Large intestine (tissue), 3 donors: ENCODE data around the gene DOCK2. TPM values are rescaled to one million over a fixed set of nuclear protein-coding genes. Genes with fewer than 3 reads are reported as not detected.

Experiments used
- DNase-seq, 2 donors: peaks; one replicate each; pipeline versions ENCODE4 v3.0.0 to v3.0.0-alpha.2; 2013
- H3K27ac ChIP-seq: one replicate; pipeline ENCODE4 v1.5.1; 2013; ENCODE audit warnings: low read length
- H3K27me3 ChIP-seq: 2 replicates; pipeline ENCODE4 v1.6.1; 2013; ENCODE audit warnings: low read length; ENCODE audit not compliant: control insufficient read depth, insufficient read depth
- H3K36me3 ChIP-seq: 2 replicates; pipeline ENCODE4 v1.6.1; 2013; ENCODE audit warnings: low read length; ENCODE audit not compliant: control insufficient read depth, insufficient read depth
- H3K4me1 ChIP-seq: one replicate; pipeline ENCODE4 v1.6.1; 2013; ENCODE audit warnings: low read length; ENCODE audit not compliant: control insufficient read depth, insufficient read depth
- H3K4me3 ChIP-seq: one replicate; pipeline ENCODE4 v1.5.1; 2013; ENCODE audit warnings: low read length
- H3K9me3 ChIP-seq: one replicate; pipeline ENCODE4 v1.6.1; 2013; ENCODE audit warnings: mild to moderate bottlenecking, low read depth, low read length, moderate library complexity; ENCODE audit not compliant: control insufficient read depth
- WGBS: methylation state at CpG from one replicate; pipeline ENCODE4 v1.1.5; 2013; ENCODE audit warnings: low lambda C conversion rate; ENCODE audit not compliant: insufficient coverage; 5-methylcytosine and 5-hydroxymethylcytosine counted together
- polyA plus RNA-seq: library from polyadenylated mRNA; unstranded; fragments of 120-200 nt; gene quantifications from one replicate; pipeline ENCODE4 v1.2.1, GENCODE V29; 2013

Gene DOCK2
- polyA plus RNA-seq, 1 donor, result 6.2 TPM

- Histone ChIP-seq H3K9me3 (no peaks in the 10 kb centered on the region), H3K27ac (no peak overlapping the region), H3K4me3 (no peak overlapping the region), H3K4me1 (no peaks in the 10 kb centered on the region), H3K36me3 (no peaks in the 10 kb centered on the region), H3K27me3 (no peaks in the 10 kb centered on the region)
- WGBS, result 87% methylated on average over 4 of the region's 5 CpGs
- no peak for DNase-seq
Measured at GRCh38 chr5:169700611-169701010, 63.5 kb downstream of the DOCK2 start.

GRCh38 chr5:169701910-169702451 lies 64.9 kb downstream of the DOCK2 start:
- WGBS, result 37% methylated on average over 2 of the region's 8 CpGs
- no peaks in the 10 kb centered on the region for H3K27me3 ChIP-seq
- H3K36me3 ChIP-seq, result no peaks in the 10 kb centered on the region
- DNase-seq, result no peak
- no peak overlapping the region for H3K4me3 ChIP-seq
- no peaks in the 10 kb centered on the region for H3K9me3 ChIP-seq
- no peaks in the 10 kb centered on the region for H3K4me1 ChIP-seq
- H3K27ac ChIP-seq, result no peak overlapping the region

GRCh38 chr5:169702693-169703481 lies 65.8 kb downstream of the DOCK2 start:
- Histone ChIP-seq H3K36me3 (no peaks in the 10 kb centered on the region), H3K27me3 (no peaks in the 10 kb centered on the region), H3K27ac (no peak overlapping the region), H3K9me3 (no peaks in the 10 kb centered on the region), H3K4me3 (no peak overlapping the region), H3K4me1 (no peaks in the 10 kb centered on the region)
- WGBS, result no CpG with 5 or more reads among the region's 7 CpGs
- DNase-seq, result no peak

- 80% methylated on average over 1 of the region's 2 CpGs for WGBS
- H3K4me1 ChIP-seq, result no peaks in the 10 kb centered on the region
- no peaks in the 10 kb centered on the region for H3K9me3 ChIP-seq
- H3K27ac ChIP-seq, result no peak overlapping the region
- H3K4me3 ChIP-seq, result no peak overlapping the region
- no peak for DNase-seq
- no peaks in the 10 kb centered on the region for H3K27me3 ChIP-seq
- H3K36me3 ChIP-seq, result no peaks in the 10 kb centered on the region
Measured at GRCh38 chr5:169703813-169704212, 66.7 kb downstream of the DOCK2 start.

DNA sequence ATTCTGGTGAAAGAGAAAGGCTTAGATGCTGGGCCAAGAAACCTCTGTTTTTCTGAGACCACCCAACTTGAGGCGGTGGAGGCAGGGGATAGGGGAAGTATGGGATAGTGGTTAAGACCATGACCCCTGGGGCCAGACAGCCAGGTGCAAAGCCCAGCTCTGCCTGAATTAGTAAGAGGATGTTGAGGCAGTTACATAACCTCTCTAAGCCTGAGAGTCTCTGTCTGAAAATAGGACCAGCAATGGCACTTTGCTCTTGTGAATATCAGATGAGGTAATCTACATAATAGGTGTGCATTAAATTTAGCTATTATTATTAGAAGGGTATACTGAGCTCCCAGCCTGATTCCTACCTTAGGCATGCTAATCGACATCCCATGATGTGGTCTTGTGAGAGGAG lies 68.2 kb downstream of the DOCK2 start:
- WGBS, result no CpG with 5 or more reads among the region's 2 CpGs
- Histone ChIP-seq H3K9me3 (no peaks in the 10 kb centered on the region), H3K4me1 (no peaks in the 10 kb centered on the region), H3K27me3 (no peaks in the 10 kb centered on the region), H3K36me3 (no peaks in the 10 kb centered on the region), H3K27ac (no peak overlapping the region), H3K4me3 (no peak overlapping the region)
- no peak for DNase-seq

- Histone ChIP-seq H3K4me3 (no peak overlapping the region), H3K27me3 (no peaks in the 10 kb centered on the region), H3K36me3 (no peaks in the 10 kb centered on the region), H3K4me1 (no peaks in the 10 kb centered on the region), H3K9me3 (no peaks in the 10 kb centered on the region), H3K27ac (no peak overlapping the region)
- DNase-seq, result no peak
- no CpG with 5 or more reads among the region's 1 CpG for WGBS
Measured at GRCh38 chr5:169706071-169706470, 69.0 kb downstream of the DOCK2 start.

DNA sequence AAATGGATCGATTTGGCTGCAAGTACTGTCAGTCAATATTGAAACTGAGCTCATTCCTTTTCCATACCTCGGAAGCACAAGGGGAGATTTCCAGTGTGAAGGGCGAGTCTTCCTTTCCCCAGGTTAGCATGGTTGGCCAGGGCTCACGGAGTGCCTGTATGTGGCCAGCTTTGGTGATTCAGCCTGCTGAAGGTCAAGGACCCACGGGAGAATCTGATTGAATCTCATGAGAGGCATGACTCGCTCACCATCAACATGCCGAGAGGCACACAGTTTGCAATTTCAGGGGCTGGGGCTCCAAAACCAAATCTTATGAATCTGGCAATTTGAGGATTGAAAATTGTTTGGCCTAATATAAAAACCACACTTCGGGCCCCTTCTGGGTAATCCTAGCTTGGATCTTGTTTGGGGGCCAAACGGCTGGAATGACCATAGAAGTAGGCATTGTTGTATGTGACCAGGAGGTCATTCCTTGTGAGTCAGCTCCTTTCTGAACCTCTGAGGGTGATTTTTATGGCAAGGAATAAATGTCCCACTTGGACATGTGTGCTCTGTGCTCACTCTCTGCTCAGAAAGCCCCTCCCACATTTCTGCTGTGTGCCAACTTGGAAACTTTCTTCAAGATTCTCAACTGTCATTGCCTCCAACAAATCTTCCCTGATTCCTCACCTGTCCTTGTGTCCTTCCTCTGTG lies 69.8 kb downstream of the DOCK2 start:
- no peak overlapping the region for H3K4me3 ChIP-seq
- H3K36me3 ChIP-seq, result no peaks in the 10 kb centered on the region
- no peaks in the 10 kb centered on the region for H3K27me3 ChIP-seq
- no peak for DNase-seq
- H3K9me3 ChIP-seq, result no peaks in the 10 kb centered on the region
- no peak overlapping the region for H3K27ac ChIP-seq
- WGBS, result no CpG with 5 or more reads among the region's 9 CpGs
- H3K4me1 ChIP-seq, result no peaks in the 10 kb centered on the region

DNA sequence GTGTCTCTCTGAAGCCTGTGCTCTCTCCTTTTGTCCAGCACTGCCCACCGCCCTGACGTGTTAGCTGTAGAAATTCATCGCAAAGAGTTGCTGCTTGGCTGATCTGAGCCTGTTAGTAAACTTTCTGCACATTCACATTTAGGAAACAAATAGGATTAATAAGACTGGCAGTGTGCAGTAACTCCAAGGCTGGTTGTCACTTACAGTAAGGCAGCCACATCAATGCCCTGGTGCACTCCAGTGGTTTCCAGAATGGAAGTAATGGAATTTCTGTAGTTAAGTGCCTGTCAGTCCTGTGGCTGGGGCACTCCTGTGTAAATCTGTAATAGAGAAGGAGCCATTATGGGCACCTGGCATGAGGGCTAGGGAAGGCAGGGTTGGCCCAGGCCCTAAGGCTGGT lies 70.6 kb downstream of the DOCK2 start:
- Histone ChIP-seq H3K9me3 (no peaks in the 10 kb centered on the region), H3K36me3 (no peaks in the 10 kb centered on the region), H3K4me1 (no peaks in the 10 kb centered on the region), H3K27me3 (no peaks in the 10 kb centered on the region), H3K4me3 (no peak overlapping the region), H3K27ac (no peak overlapping the region)
- no CpG with 5 or more reads among the region's 3 CpGs for WGBS
- DNase-seq, result no peak

GRCh38 chr5:169710675-169711074 lies 73.6 kb downstream of the DOCK2 start:
- WGBS, result no CpG with 5 or more reads among the region's 4 CpGs
- no peak overlapping the region for H3K27ac ChIP-seq

GRCh38 chr5:169711551-169712225 lies 74.6 kb downstream of the DOCK2 start:
- Histone ChIP-seq H3K4me1 (no peaks in the 10 kb centered on the region), H3K9me3 (no peaks in the 10 kb centered on the region), H3K27ac (no peak overlapping the region), H3K27me3 (no peaks in the 10 kb centered on the region), H3K4me3 (no peak overlapping the region), H3K36me3 (no peaks in the 10 kb centered on the region)
- DNase-seq, result no peak
- no CpG with 5 or more reads among the region's 4 CpGs for WGBS

More at GRCh38 chr5:169710675-169711074, 73.6 kb downstream of the DOCK2 start:
- DNase-seq, result no peak
- no peaks in the 10 kb centered on the region for H3K36me3 ChIP-seq
- H3K4me3 ChIP-seq, result no peak overlapping the region
- H3K27me3 ChIP-seq, result no peaks in the 10 kb centered on the region
- no peaks in the 10 kb centered on the region for H3K4me1 ChIP-seq
- no peaks in the 10 kb centered on the region for H3K9me3 ChIP-seq
